ENCODE data around the gene SHISA9.

DNA sequence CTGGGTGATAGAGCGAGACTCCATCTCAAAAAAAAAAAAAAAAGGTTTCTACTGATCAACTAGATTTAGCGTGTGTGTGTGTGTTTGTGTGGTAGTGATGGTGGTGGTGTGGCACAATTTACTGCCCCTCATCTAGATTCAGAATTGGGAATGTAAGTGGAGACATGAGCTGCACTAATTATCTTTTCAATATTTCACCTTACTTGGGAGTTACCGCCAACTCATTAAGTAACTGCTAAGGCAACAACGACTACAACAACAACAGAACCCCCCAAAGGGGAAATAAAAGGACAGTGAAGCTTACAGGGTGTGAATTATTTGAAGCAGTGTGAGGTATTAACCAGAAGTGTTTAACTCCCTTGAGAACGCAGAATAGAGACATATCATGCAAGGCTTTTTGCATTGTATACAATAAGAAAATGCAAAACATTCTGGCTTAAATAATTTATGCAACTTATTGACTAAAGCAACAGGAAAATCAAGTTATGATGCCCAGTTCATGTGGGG is 180.5 kb downstream of the SHISA9 start:
- no peak for TF ChIP-seq ZNF274 (IDR thresholded peaks at IDR 0.05; ENCODE audit: low read depth, low read length)
- no peak for TF ChIP-seq SUZ12 (IDR thresholded peaks at IDR 0.05; ENCODE audit: extremely low read depth, insufficient read depth, insufficient read length)
- TF ChIP-seq YY1 (IDR thresholded peaks at IDR 0.05; ENCODE audit: insufficient read depth, insufficient read length) = no peak
